Hepatocyte (in vitro differentiated cells): Measurements from ENCODE around the gene SYNDIG1L.

Experiments used
- EZH2 ChIP-seq: fragments of 200-600 bp; sonication (generic); IDR thresholded peaks from 2 replicates; pipeline ENCODE4 v1.6.1; 2016; ENCODE audit warnings: antibody characterized with exemption, mild to moderate bottlenecking, borderline replicate concordance
- EZH2phosphoT487 ChIP-seq: fragments of 200-600 bp; sonication (generic); IDR thresholded peaks from one replicate; pipeline ENCODE4 v1.6.1; 2018; ENCODE audit warnings: antibody characterized with exemption, mild to moderate bottlenecking, low read depth, moderate library complexity; ENCODE audit not compliant: unreplicated experiment, severe bottlenecking
- TF ChIP-seq, protein P1 (sequence below): fragments of 200-600 bp; sonication (generic); IDR thresholded peaks from 2 replicates; pipeline ENCODE4 v1.5.1; 2016; ENCODE audit warnings: antibody characterized with exemption, mild to moderate bottlenecking; ENCODE audit not compliant: poor library complexity

DNA sequence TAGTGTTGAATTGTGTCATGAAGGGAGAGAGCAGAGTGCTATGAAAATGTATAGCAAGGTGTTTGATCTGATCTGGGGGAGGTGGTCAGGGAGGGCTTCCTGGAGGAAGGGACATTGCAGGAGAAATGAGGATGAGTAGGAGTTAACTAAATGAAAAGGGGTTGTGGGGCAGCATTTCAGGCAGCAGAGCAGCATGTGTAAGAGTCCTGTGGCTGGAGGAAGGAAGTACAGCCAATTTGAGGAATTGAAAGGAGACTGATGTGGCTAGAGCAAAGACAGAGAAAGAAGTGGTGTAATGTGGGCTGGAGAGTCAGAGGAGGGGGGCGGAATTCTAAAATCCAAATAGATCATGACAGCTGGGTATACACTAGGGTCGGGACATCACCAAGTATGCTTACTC is 46.6 kb upstream of the SYNDIG1L start:
- TF ChIP-seq, protein P1, sequence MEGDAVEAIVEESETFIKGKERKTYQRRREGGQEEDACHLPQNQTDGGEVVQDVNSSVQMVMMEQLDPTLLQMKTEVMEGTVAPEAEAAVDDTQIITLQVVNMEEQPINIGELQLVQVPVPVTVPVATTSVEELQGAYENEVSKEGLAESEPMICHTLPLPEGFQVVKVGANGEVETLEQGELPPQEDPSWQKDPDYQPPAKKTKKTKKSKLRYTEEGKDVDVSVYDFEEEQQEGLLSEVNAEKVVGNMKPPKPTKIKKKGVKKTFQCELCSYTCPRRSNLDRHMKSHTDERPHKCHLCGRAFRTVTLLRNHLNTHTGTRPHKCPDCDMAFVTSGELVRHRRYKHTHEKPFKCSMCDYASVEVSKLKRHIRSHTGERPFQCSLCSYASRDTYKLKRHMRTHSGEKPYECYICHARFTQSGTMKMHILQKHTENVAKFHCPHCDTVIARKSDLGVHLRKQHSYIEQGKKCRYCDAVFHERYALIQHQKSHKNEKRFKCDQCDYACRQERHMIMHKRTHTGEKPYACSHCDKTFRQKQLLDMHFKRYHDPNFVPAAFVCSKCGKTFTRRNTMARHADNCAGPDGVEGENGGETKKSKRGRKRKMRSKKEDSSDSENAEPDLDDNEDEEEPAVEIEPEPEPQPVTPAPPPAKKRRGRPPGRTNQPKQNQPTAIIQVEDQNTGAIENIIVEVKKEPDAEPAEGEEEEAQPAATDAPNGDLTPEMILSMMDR, result no peak
- TF ChIP-seq EZH2, result no peak
- TF ChIP-seq EZH2phosphoT487, result no peak
